Measurements from ENCODE around the gene CTNNA2. TPM values are rescaled to one million over a fixed set of nuclear protein-coding genes. Genes with fewer than 3 reads are reported as not detected.
A peak's percentile ranks its signal among the peaks of the same experiment; 100 is the strongest.

CTNNA2 gene
- total RNA-seq (2021; ENCODE audit: unreplicated experiment) = 0.54 TPM
- polyA plus RNA-seq (2012; ENCODE audit: insufficient read length) = 1.9 TPM
- percentile 21 among the genes with signal in this experiment for Bru-seq, nascent RNA
- BruChase-seq, experiment 1, labeled RNA remaining after a 2-hour chase = percentile 23 among the genes with signal in this experiment
- percentile 17 among the genes with signal in this experiment for BruChase-seq, experiment 2, labeled RNA remaining after a 6-hour chase
- long read RNA-seq, partial matches to known transcripts = 0 of 2 reads
- long read RNA-seq, other reads (novel, unspliced or antisense) = 2 of 2 reads

- DNase-seq (ENCODE audit: low read depth, low spot score) = no peak
- intact Hi-C loops (cut with micrococcal nuclease; ENCODE audit: unreplicated experiment) = no loop called here
- Histone ChIP-seq H3K4me3 (ENCODE audit: low read depth in 2 of 2, low read length in 2 of 2) (peak within 1 kb of the TSS in 1 of 2 experiments; percentile 15; a peak in 1 of 4 replicates), H3K27me3 (ENCODE audit: control insufficient read depth, insufficient read depth, low read length) (no peaks in the 10 kb centered on the region), H3K36me3 (ENCODE audit: control insufficient read depth, insufficient read depth, low read length) (no peaks in the 10 kb centered on the region), H3K27ac (ENCODE audit: low read length) (no peak within 1 kb of the TSS), H3K9me3 (ENCODE audit: control insufficient read depth, insufficient read depth, low read depth, low read length) (no peaks in the 10 kb centered on the region), H3K4me1 (ENCODE audit: control insufficient read depth, insufficient read depth, low read length) (no peaks in the 10 kb centered on the region)
- TF ChIP-seq CTCF (IDR thresholded peaks at IDR 0.05) (peak; percentile 18; the same call in 1 of the 2 replicates), TCF7L2 (IDR thresholded peaks at IDR 0.05; ENCODE audit: low read depth, low read length) (no peak)
- BruUV-seq (replicated peaks) = no TSS peak
- CTCF ChIA-PET = interaction anchor here (0.5 kb wide), 1 partner anchor 18 kb away, joined by 3 read pairs; no protein-coding TSS in a partner anchor
- POLR2A ChIA-PET = no interaction called here
- ATAC-seq = peak; percentile 56; the same call in 1 of the 2 replicates
- in situ Hi-C loops (cut with HindIII; ENCODE audit: low pct_unique_long_range_greater_than_20kb, low sequenced_read_pairs) = no loop called here
Observed at GRCh38 chr2:79512442-79513401, at the start of gene CTNNA2. Gene CTNNA2, plus strand, starts transcription at chr2:79513051.

GRCh38 chr2:79487399-79487798 is 25.5 kb upstream of the CTNNA2 start:
- ChIA-PET CTCF (no interaction called here), POLR2A (no interaction called here)
- no peaks in the 10 kb centered on the region for H3K36me3 ChIP-seq (ENCODE audit: control insufficient read depth, insufficient read depth, low read length)
- intact Hi-C loops (cut with micrococcal nuclease; ENCODE audit: unreplicated experiment) = no loop called here
- no peaks in the 10 kb centered on the region for H3K4me1 ChIP-seq (ENCODE audit: control insufficient read depth, insufficient read depth, low read length)
- no TSS peak for BruUV-seq (replicated peaks)
- ATAC-seq = no peak
- H3K27me3 ChIP-seq (ENCODE audit: control insufficient read depth, insufficient read depth, low read length) = no peaks in the 10 kb centered on the region
- no peaks in the 10 kb centered on the region for H3K9me3 ChIP-seq (ENCODE audit: control insufficient read depth, insufficient read depth, low read depth, low read length)
- in situ Hi-C loops (cut with HindIII; ENCODE audit: low pct_unique_long_range_greater_than_20kb, low sequenced_read_pairs) = no loop called here
- no peak overlapping the region for H3K27ac ChIP-seq (ENCODE audit: low read length)
- no peak overlapping the region for H3K4me3 ChIP-seq (ENCODE audit: low read depth in 2 of 2, low read length in 2 of 2)
- DNase-seq (ENCODE audit: low read depth, low spot score) = no peak
- TF ChIP-seq TCF7L2 (IDR thresholded peaks at IDR 0.05; ENCODE audit: low read depth, low read length) (no peak), CTCF (IDR thresholded peaks at IDR 0.05) (no peak), SIN3A (IDR thresholded peaks at IDR 0.05; ENCODE audit: borderline replicate concordance, insufficient read depth, low read depth, low read length) (no peak), REST (IDR thresholded peaks at IDR 0.05; ENCODE audit: insufficient read depth in 1 of 2, low read depth in 2 of 2, low read length in 1 of 2) (no peak), POLR2AphosphoS5 (IDR thresholded peaks at IDR 0.05; ENCODE audit: low read depth, low read length) (no peak)

All from Panc1 (cell line).